T-cell (primary cell): Measurements from ENCODE around the gene IRAK4. TPM values are rescaled to one million over a fixed set of nuclear protein-coding genes. Genes with fewer than 3 reads are reported as not detected.

Experiments
- ATAC-seq, 4 experiments: fragments of 200-7000 bp in 3 of 4; fragments of 150-1000 bp in 1 of 4; cut with Tn5 transposase; replicated peaks in 1 of 4; 1 replicate in 3 of 4; 2 replicates in 1 of 4; pipeline ENCODE4 v1.10.0; 2021; ENCODE audit warnings: moderate library complexity in 3 of 4, mild to moderate bottlenecking in 2 of 4, moderate number of reproducible peaks in 1 of 4
- CTCF ChIA-PET, 2 donors: fragments of 300-600 bp; sonication (Branson Sonifier 250); formaldehyde crosslinking; loops; one replicate each; lab custom pipeline; 2022; ENCODE audit warnings: antibody characterized with exemption in 2 of 2; lab: Charles Lee
- POLR2A ChIA-PET, 2 donors: fragments of 300-600 bp; sonication (Branson Sonifier 250); formaldehyde crosslinking; loops; one replicate each; lab custom pipeline; 2022; ENCODE audit warnings: antibody characterized with exemption in 2 of 2; lab: Charles Lee
- DNase-seq, 35 experiments: peaks; one replicate each; pipeline versions ENCODE4 v3.0.0 to v3.0.0-alpha.2; 2013 to 2023
- H3K27ac ChIP-seq: one replicate; pipeline ENCODE4 v1.5.1; 2013; ENCODE audit warnings: low read length
- H3K27me3 ChIP-seq, 2 experiments: replicated peaks in 1 of 2; 1 replicate in 1 of 2; 2 replicates in 1 of 2; pipeline versions ENCODE4 v1.6.1 to v1.7.0; 2013; ENCODE audit warnings: low read length in 1 of 2, mixed read lengths in 1 of 2; ENCODE audit not compliant: control insufficient read depth in 2 of 2, insufficient read depth in 2 of 2; ENCODE audit errors: extremely low read depth in 1 of 2
- H3K36me3 ChIP-seq, 2 donors: 1 replicate in 1 of 2; 2 replicates in 1 of 2; pipeline versions ENCODE4 v1.6.1 to v1.7.0; 2013; ENCODE audit warnings: low read length in 1 of 2; ENCODE audit not compliant: control insufficient read depth in 2 of 2, insufficient read depth in 1 of 2; ENCODE audit errors: extremely low read depth in 1 of 2
- H3K4me1 ChIP-seq, 2 experiments: 1 replicate in 1 of 2; 2 replicates in 1 of 2; pipeline versions ENCODE4 v1.6.1 to v1.7.0; 2013; ENCODE audit warnings: low read length in 2 of 2, mixed read lengths in 1 of 2; ENCODE audit not compliant: insufficient read depth in 2 of 2, control insufficient read depth in 1 of 2; ENCODE audit errors: extremely low read depth in 1 of 2
- H3K4me3 ChIP-seq, 2 donors: 1 replicate in 1 of 2; 2 replicates in 1 of 2; pipeline versions ENCODE4 v1.5.1 to v1.7.0; 2013; ENCODE audit warnings: mild to moderate bottlenecking in 2 of 2, low read length in 1 of 2, moderate library complexity in 1 of 2; ENCODE audit not compliant: control insufficient read depth in 1 of 2; ENCODE audit errors: extremely low read depth in 1 of 2
- H3K9me3 ChIP-seq: 2 replicates; pipeline ENCODE4 v1.7.0; 2013
- H3K27ac Mint-ChIP-seq, 2 donors: one replicate each; pipeline ENCODE4 v1.8.0; 2020 to 2021; ENCODE audit warnings: mild to moderate bottlenecking in 2 of 2, mixed read lengths in 2 of 2
- H3K27me3 Mint-ChIP-seq, 2 donors: one replicate each; pipeline ENCODE4 v1.8.0; 2021 to 2022; ENCODE audit warnings: mixed read lengths in 2 of 2
- H3K36me3 Mint-ChIP-seq: one replicate; pipeline ENCODE4 v1.8.0; 2021; ENCODE audit warnings: mixed read lengths
- H3K4me1 Mint-ChIP-seq, 3 donors: one replicate each; pipeline ENCODE4 v1.8.0; 2020 to 2022; ENCODE audit warnings: mixed read lengths in 3 of 3, mild to moderate bottlenecking in 1 of 3
- H3K4me3 Mint-ChIP-seq, 3 donors: one replicate each; pipeline ENCODE4 v1.8.0; 2020 to 2022; ENCODE audit warnings: mild to moderate bottlenecking in 3 of 3, mixed read lengths in 3 of 3, moderate library complexity in 3 of 3
- H3K9me3 Mint-ChIP-seq, 3 donors: one replicate each; pipeline ENCODE4 v1.8.0; 2020 to 2022; ENCODE audit warnings: mixed read lengths in 3 of 3
- whole genome bisulfite sequencing: methylation state at CpG from one replicate; pipeline ENCODE4 v1.1.5; 2013; ENCODE audit warnings: missing lambda C conversion rate; ENCODE audit not compliant: insufficient coverage; 5-methylcytosine and 5-hydroxymethylcytosine counted together
- total RNA-seq, 35 experiments: library from RNA in 6 of 35; stranded (reverse) in 6 of 35; fragments of 120-200 nt in 1 of 35; gene quantifications; one replicate each; pipeline versions ENCODE4 v1.2.1 to v1.2.4 and lab custom pipeline; 2013 to 2026

IRAK4 gene
- total RNA-seq, 5 donors from 2014 or later (not counting 1 experiment from before 2014, with no cell fraction given), result 48.7 to 55.8 (median 49.8) TPM

GRCh38 chr12:43812926-43813325 lies 54.2 kb downstream of the IRAK4 start:
- peaks cover 6 to 48% (median 15%) of the 10 kb centered on the region in 3 donors for H3K4me1 Mint-ChIP-seq
- DNase-seq (no peak), ATAC-seq (no peak)
- H3K27me3 Mint-ChIP-seq, result no peaks in the 10 kb centered on the region
- Histone ChIP-seq H3K4me3 (no peak overlapping the region), H3K27ac (no peak overlapping the region), H3K9me3 (no peaks in the 10 kb centered on the region), H3K4me1 (no peaks in the 10 kb centered on the region), H3K27me3 (no peaks in the 10 kb centered on the region), H3K36me3 (no peaks in the 10 kb centered on the region)
- H3K27ac Mint-ChIP-seq, result no peak overlapping the region
- WGBS, result 93% methylated on average over 3 of the region's 4 CpGs
- H3K9me3 Mint-ChIP-seq, result no peaks in the 10 kb centered on the region
- ChIA-PET CTCF (interaction anchor here in 1 of 2 donors (0.7 kb wide), 1 partner anchor 60 kb away, joined by 4 read pairs; no protein-coding TSS in a partner anchor), POLR2A (no interaction called here)
- H3K4me3 Mint-ChIP-seq, result no peak overlapping the region
- no peaks in the 10 kb centered on the region for H3K36me3 Mint-ChIP-seq

GRCh38 chr12:43815416-43815815 lies 56.7 kb downstream of the IRAK4 start:
- Histone ChIP-seq H3K27me3 (no peaks in the 10 kb centered on the region), H3K4me1 (no peaks in the 10 kb centered on the region), H3K36me3 (no peaks in the 10 kb centered on the region), H3K9me3 (no peaks in the 10 kb centered on the region), H3K4me3 (no peak overlapping the region), H3K27ac (no peak overlapping the region)
- ChIA-PET POLR2A (interaction anchor here in 1 of 2 donors (1.0 kb wide), 1 partner anchor 30 kb away, joined by 3 read pairs; no protein-coding TSS in a partner anchor), CTCF (interaction anchor here in 1 of 2 donors (1.0 kb wide), 1 partner anchor 67 kb away, joined by 3 read pairs; no protein-coding TSS in a partner anchor)
- H3K27me3 Mint-ChIP-seq, result no peaks in the 10 kb centered on the region
- DNase-seq, result no peak
- no peaks in the 10 kb centered on the region for H3K36me3 Mint-ChIP-seq
- H3K9me3 Mint-ChIP-seq, result no peaks in the 10 kb centered on the region
- H3K27ac Mint-ChIP-seq, result no peak overlapping the region
- WGBS, result 58% methylated on average over 3 of the region's 3 CpGs
- H3K4me1 Mint-ChIP-seq, result peaks cover 6 to 35% (median 15%) of the 10 kb centered on the region in 3 donors
- no peak overlapping the region for H3K4me3 Mint-ChIP-seq
- no peak for ATAC-seq

GRCh38 chr12:43816168-43816567 lies 57.4 kb downstream of the IRAK4 start:
- H3K4me3 ChIP-seq, result no peak overlapping the region
- H3K4me3 Mint-ChIP-seq, result no peak overlapping the region
- no peaks in the 10 kb centered on the region for H3K9me3 Mint-ChIP-seq
- POLR2A ChIA-PET, result interaction anchor here in 1 of 2 donors (1.0 kb wide), 1 partner anchor 31 kb away, joined by 3 read pairs; no protein-coding TSS in a partner anchor
- H3K27ac ChIP-seq, result no peak overlapping the region
- CTCF ChIA-PET, result interaction anchor here (0.6 to 0.8 kb wide), 3 partner anchors 17 to 371 kb away, joined by 3 read pairs; no protein-coding TSS in a partner anchor
- ATAC-seq, result no peak
- H3K27me3 Mint-ChIP-seq, result no peaks in the 10 kb centered on the region
- H3K4me1 Mint-ChIP-seq, result peaks cover 3 to 31% (median 12%) of the 10 kb centered on the region in 3 donors
- DNase-seq, result no peak
- no peaks in the 10 kb centered on the region for H3K36me3 Mint-ChIP-seq
- H3K27me3 ChIP-seq, result no peaks in the 10 kb centered on the region
- WGBS, result 56% methylated on average over 2 of the region's 3 CpGs
- H3K9me3 ChIP-seq, result no peaks in the 10 kb centered on the region
- no peaks in the 10 kb centered on the region for H3K4me1 ChIP-seq
- H3K27ac Mint-ChIP-seq, result no peak overlapping the region
- no peaks in the 10 kb centered on the region for H3K36me3 ChIP-seq

- H3K4me1 ChIP-seq, result no peaks in the 10 kb centered on the region
- no peaks in the 10 kb centered on the region for H3K27me3 ChIP-seq
- DNase-seq (no peak), ATAC-seq (no peak)
- no peak overlapping the region for H3K27ac ChIP-seq
- POLR2A ChIA-PET, result interaction anchor here (0.5 kb wide), 2 partner anchors 9 to 42 kb away, joined by 3 read pairs; no protein-coding TSS in a partner anchor
- H3K36me3 ChIP-seq, result no peaks in the 10 kb centered on the region
- H3K4me3 Mint-ChIP-seq, result no peak overlapping the region
- H3K9me3 ChIP-seq, result no peaks in the 10 kb centered on the region
- 95% methylated on average over 5 of the region's 8 CpGs for WGBS
- H3K9me3 Mint-ChIP-seq, result no peaks in the 10 kb centered on the region
- CTCF ChIA-PET, result no interaction called here
- H3K4me3 ChIP-seq, result no peak overlapping the region
- peaks cover 0 to 2% of the 10 kb centered on the region in 2 donors for H3K27me3 Mint-ChIP-seq
- H3K4me1 Mint-ChIP-seq, result peaks cover 0 to 2% (median 0%) of the 10 kb centered on the region in 3 donors
- no peaks in the 10 kb centered on the region for H3K36me3 Mint-ChIP-seq
- no peak overlapping the region for H3K27ac Mint-ChIP-seq
These were observed 65.5 kb downstream of the IRAK4 start for GRCh38 chr12:43824207-43824775.

- H3K4me3 ChIP-seq, result no peak overlapping the region
- no peak overlapping the region for H3K27ac ChIP-seq
- ATAC-seq (no peak), DNase-seq (no peak)
- peaks cover 7 to 9% (median 7%) of the 10 kb centered on the region in 3 donors for H3K4me1 Mint-ChIP-seq
- no peaks in the 10 kb centered on the region for H3K36me3 Mint-ChIP-seq
- POLR2A ChIA-PET, result interaction anchor here in 1 of 2 donors (0.7 kb wide), 1 partner anchor 80 kb away, joined by 3 read pairs; no protein-coding TSS in a partner anchor
- H3K4me1 ChIP-seq, result peaks cover 0 to 4% of the 10 kb centered on the region in 2 experiments
- CTCF ChIA-PET, result no interaction called here
- no peaks in the 10 kb centered on the region for H3K27me3 ChIP-seq
- no peak overlapping the region for H3K4me3 Mint-ChIP-seq
- no peaks in the 10 kb centered on the region for H3K9me3 ChIP-seq
- no peaks in the 10 kb centered on the region for H3K9me3 Mint-ChIP-seq
- WGBS, result no CpG with 5 or more reads among the region's 3 CpGs
- peaks cover 0 to 2% of the 10 kb centered on the region in 2 donors for H3K27me3 Mint-ChIP-seq
- no peak overlapping the region for H3K27ac Mint-ChIP-seq
- no peaks in the 10 kb centered on the region for H3K36me3 ChIP-seq
These were observed 67.9 kb downstream of the IRAK4 start for GRCh38 chr12:43826681-43827080.

GRCh38 chr12:43827093-43827492 lies 68.3 kb downstream of the IRAK4 start:
- H3K36me3 Mint-ChIP-seq, result no peaks in the 10 kb centered on the region

More at GRCh38 chr12:43827093-43827492, 68.3 kb downstream of the IRAK4 start:
- Mint-ChIP-seq H3K27ac (no peak overlapping the region), H3K4me3 (no peak overlapping the region), H3K9me3 (no peaks in the 10 kb centered on the region), H3K4me1 (peaks cover 11 to 13% (median 11%) of the 10 kb centered on the region in 3 donors), H3K27me3 (peaks cover 0 to 2% of the 10 kb centered on the region in 2 donors)
- CTCF ChIA-PET, result no interaction called here
- Histone ChIP-seq H3K27me3 (no peaks in the 10 kb centered on the region), H3K4me1 (peaks cover under 1 to 8% of the 10 kb centered on the region in 2 experiments), H3K36me3 (no peaks in the 10 kb centered on the region), H3K27ac (no peak overlapping the region), H3K9me3 (no peaks in the 10 kb centered on the region), H3K4me3 (no peak overlapping the region)
- ATAC-seq (no peak), DNase-seq (no peak)
- WGBS, result 83% methylated on average over 1 of the region's 1 CpG
- POLR2A ChIA-PET, result no interaction called here
